EH (cell line): ENCODE measurements around the gene PTPRU.
"Not testable (repeated sequence)": the region's sequence is repeated elsewhere in the genome, so short reads cannot be mapped to it uniquely, and the experiment has no call there.

Experiments
- DNase-seq: peaks from one replicate; pipeline ENCODE4 v3.0.0-alpha.2; 2015; ENCODE audit warnings: low read depth

The PTPRU gene

GRCh38 chr1:29222260-29222659, 14.1 kb upstream of the PTPRU start:
- not testable (repeated sequence) for DNase-seq

- no peak for DNase-seq
Measured at GRCh38 chr1:29222686-29223085, 13.6 kb upstream of the PTPRU start.

- DNase-seq: no peak
Measured at GRCh38 chr1:29223521-29223920, 12.8 kb upstream of the PTPRU start.

GRCh38 chr1:29224356-29224837, 11.9 kb upstream of the PTPRU start:
- no peak for DNase-seq

- no peak for DNase-seq
Measured at GRCh38 chr1:29225361-29225760, 11.0 kb upstream of the PTPRU start.

GRCh38 chr1:29227511-29227910, 8.8 kb upstream of the PTPRU start:
- DNase-seq: no peak

GRCh38 chr1:29230204-29230552, 6.1 kb upstream of the PTPRU start:
- no peak for DNase-seq

- DNase-seq: peak; percentile 90
Measured at GRCh38 chr1:29230553-29231378, 5.6 kb upstream of the PTPRU start, which contains the start of gene MECR. Gene MECR (minus strand): TSS chr1:29230934. CDS start chr1:29230906, 28 bp downstream.

- DNase-seq: no peak
Measured at GRCh38 chr1:29232387-29232786, 3.9 kb upstream of the PTPRU start.

- DNase-seq: no peak
Measured at GRCh38 chr1:29233693-29234092, 2.6 kb upstream of the PTPRU start.

- DNase-seq: no peak
Measured at GRCh38 chr1:29234471-29234870, 1.9 kb upstream of the PTPRU start.

- not testable (repeated sequence) for DNase-seq
Measured at GRCh38 chr1:29234881-29235280, 1.4 kb upstream of the PTPRU start.

GRCh38 chr1:29236712-29237128, 398 bp downstream of the PTPRU start:
- DNase-seq: peak; percentile 16

- DNase-seq: peak; percentile 68
Measured at GRCh38 chr1:29237129-29237821, 953 bp downstream of the PTPRU start.

- peak; percentile 42 for DNase-seq
Measured at GRCh38 chr1:29237852-29238619, 1.7 kb downstream of the PTPRU start.

- no peak for DNase-seq
Measured at GRCh38 chr1:29238620-29239002, 2.3 kb downstream of the PTPRU start.

- peak; percentile 44 for DNase-seq
Measured at GRCh38 chr1:29239142-29239541, 2.8 kb downstream of the PTPRU start.

- peak; percentile 27 for DNase-seq
Measured at GRCh38 chr1:29240400-29240837, 4.1 kb downstream of the PTPRU start.

- no peak for DNase-seq
Measured at GRCh38 chr1:29240986-29241385, 4.7 kb downstream of the PTPRU start.

GRCh38 chr1:29243023-29243870, 6.9 kb downstream of the PTPRU start:
- DNase-seq: no peak

- DNase-seq: peak; percentile 84
Measured at GRCh38 chr1:29243871-29244200, 7.5 kb downstream of the PTPRU start.

GRCh38 chr1:29245261-29245660, 8.9 kb downstream of the PTPRU start:
- DNase-seq: no peak
